GM12878 (cell line): ENCODE results near the gene LMAN1L. TPM values are rescaled to one million over a fixed set of nuclear protein-coding genes. Genes with fewer than 3 reads are reported as not detected.

Experiments used
- MXI1 ChIP-seq: fragments of 150-350 bp; IDR thresholded peaks from 2 replicates; pipeline ENCODE4 v1.6.1; 2011; ENCODE audit warnings: low read depth, mild to moderate bottlenecking, inconsistent platforms, low read length, improper control_type of control experiment
- NRF1 ChIP-seq: conservative IDR thresholded peaks from 2 replicates; pipeline ENCODE4 v1.6.1; 2011; ENCODE audit warnings: mild to moderate bottlenecking, low read depth, low read length, improper control_type of control experiment
- polyA plus RNA-seq, 11 experiments: library from polyadenylated mRNA; depleted of rRNA in 4 of 11; unstranded in 6 of 11; stranded (reverse) in 5 of 11; fragments of >200 nt; fragmentation: Nextera tagmentation in 4 of 11; fragmentation: Illumina TruSeq in 1 of 11; extraction: Ambion mirVana in 4 of 11; extraction: Trizol in 1 of 11; gene quantifications; 1 replicate in 1 of 11; 2 replicates in 10 of 11; pipeline versions ENCODE4 v1.2.1 to v1.2.3, GENCODE V29; 2011 to 2016; ENCODE audit warnings: inconsistent platforms in 2 of 11, missing spikeins in 2 of 11, low read depth in 1 of 11
- total RNA-seq, 4 experiments: library from RNA; depleted of rRNA in 3 of 4; stranded (reverse); fragments of >200 nt in 3 of 4; fragmentation: Illumina TruSeq in 1 of 4; extraction: Trizol in 1 of 4; gene quantifications; 2 replicates each; pipeline versions ENCODE4 v1.2.1 to v1.2.3, GENCODE V29; 2013 to 2021
- TF ChIP-seq, protein P1 (sequence below): fragments of 450-650 bp; IDR thresholded peaks from 2 replicates; pipeline ENCODE4 v1.6.1; 2016; ENCODE audit warnings: mild to moderate bottlenecking, moderate library complexity, borderline replicate concordance
- TF ChIP-seq, protein P2 (sequence below): fragments of 450-650 bp; IDR thresholded peaks from 2 replicates; pipeline ENCODE4 v1.6.1; 2017; ENCODE audit warnings: mild to moderate bottlenecking, moderate library complexity

LMAN1L gene
- total and polyA plus RNA-seq, 10 of the 15 experiments (the other 5 are each of a cell fraction or from before 2014, with no cell fraction given): not detected

DNA sequence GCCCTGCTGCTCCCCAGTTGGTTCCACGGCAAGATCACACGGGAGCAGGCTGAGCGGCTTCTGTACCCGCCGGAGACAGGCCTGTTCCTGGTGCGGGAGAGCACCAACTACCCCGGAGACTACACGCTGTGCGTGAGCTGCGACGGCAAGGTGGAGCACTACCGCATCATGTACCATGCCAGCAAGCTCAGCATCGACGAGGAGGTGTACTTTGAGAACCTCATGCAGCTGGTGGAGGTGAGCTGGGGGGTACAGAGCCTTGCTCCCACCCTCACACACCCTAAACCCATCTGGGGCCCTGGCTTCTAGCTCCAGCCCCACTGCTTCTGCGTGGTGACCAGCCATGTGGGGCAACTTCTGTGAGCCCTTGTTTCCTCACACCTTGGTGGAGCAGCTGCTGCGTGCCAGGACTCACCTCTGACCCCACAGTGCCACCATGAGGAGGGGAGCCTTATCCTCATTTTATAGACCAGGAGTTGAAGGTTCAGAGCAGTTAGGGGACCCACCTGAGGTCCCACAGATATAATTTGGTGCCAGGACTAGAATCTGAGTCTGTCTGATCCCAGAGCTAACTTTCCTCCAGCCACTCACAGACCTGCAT, 13.3 kb upstream of the LMAN1L start (continued):
- TF ChIP-seq, protein P1, sequence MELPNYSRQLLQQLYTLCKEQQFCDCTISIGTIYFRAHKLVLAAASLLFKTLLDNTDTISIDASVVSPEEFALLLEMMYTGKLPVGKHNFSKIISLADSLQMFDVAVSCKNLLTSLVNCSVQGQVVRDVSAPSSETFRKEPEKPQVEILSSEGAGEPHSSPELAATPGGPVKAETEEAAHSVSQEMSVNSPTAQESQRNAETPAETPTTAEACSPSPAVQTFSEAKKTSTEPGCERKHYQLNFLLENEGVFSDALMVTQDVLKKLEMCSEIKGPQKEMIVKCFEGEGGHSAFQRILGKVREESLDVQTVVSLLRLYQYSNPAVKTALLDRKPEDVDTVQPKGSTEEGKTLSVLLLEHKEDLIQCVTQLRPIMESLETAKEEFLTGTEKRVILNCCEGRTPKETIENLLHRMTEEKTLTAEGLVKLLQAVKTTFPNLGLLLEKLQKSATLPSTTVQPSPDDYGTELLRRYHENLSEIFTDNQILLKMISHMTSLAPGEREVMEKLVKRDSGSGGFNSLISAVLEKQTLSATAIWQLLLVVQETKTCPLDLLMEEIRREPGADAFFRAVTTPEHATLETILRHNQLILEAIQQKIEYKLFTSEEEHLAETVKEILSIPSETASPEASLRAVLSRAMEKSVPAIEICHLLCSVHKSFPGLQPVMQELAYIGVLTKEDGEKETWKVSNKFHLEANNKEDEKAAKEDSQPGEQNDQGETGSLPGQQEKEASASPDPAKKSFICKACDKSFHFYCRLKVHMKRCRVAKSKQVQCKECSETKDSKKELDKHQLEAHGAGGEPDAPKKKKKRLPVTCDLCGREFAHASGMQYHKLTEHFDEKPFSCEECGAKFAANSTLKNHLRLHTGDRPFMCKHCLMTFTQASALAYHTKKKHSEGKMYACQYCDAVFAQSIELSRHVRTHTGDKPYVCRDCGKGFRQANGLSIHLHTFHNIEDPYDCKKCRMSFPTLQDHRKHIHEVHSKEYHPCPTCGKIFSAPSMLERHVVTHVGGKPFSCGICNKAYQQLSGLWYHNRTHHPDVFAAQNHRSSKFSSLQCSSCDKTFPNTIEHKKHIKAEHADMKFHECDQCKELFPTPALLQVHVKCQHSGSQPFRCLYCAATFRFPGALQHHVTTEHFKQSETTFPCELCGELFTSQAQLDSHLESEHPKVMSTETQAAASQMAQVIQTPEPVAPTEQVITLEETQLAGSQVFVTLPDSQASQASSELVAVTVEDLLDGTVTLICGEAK: no peak
- no peak for TF ChIP-seq NRF1
- TF ChIP-seq, protein P2, sequence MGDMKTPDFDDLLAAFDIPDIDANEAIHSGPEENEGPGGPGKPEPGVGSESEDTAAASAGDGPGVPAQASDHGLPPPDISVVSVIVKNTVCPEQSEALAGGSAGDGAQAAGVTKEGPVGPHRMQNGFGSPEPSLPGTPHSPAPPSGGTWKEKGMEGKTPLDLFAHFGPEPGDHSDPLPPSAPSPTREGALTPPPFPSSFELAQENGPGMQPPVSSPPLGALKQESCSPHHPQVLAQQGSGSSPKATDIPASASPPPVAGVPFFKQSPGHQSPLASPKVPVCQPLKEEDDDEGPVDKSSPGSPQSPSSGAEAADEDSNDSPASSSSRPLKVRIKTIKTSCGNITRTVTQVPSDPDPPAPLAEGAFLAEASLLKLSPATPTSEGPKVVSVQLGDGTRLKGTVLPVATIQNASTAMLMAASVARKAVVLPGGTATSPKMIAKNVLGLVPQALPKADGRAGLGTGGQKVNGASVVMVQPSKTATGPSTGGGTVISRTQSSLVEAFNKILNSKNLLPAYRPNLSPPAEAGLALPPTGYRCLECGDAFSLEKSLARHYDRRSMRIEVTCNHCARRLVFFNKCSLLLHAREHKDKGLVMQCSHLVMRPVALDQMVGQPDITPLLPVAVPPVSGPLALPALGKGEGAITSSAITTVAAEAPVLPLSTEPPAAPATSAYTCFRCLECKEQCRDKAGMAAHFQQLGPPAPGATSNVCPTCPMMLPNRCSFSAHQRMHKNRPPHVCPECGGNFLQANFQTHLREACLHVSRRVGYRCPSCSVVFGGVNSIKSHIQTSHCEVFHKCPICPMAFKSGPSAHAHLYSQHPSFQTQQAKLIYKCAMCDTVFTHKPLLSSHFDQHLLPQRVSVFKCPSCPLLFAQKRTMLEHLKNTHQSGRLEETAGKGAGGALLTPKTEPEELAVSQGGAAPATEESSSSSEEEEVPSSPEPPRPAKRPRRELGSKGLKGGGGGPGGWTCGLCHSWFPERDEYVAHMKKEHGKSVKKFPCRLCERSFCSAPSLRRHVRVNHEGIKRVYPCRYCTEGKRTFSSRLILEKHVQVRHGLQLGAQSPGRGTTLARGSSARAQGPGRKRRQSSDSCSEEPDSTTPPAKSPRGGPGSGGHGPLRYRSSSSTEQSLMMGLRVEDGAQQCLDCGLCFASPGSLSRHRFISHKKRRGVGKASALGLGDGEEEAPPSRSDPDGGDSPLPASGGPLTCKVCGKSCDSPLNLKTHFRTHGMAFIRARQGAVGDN: peak; percentile 52
- TF ChIP-seq MXI1: 0 out of 2 replicates have a peak, but pooled peaks have one; percentile 30
- TF ChIP-seq, all 136 proteins: peak for 10
